T-helper 17 cell (primary cell): Measurements from ENCODE around the gene ARL10. TPM values are rescaled to one million over a fixed set of nuclear protein-coding genes. Genes with fewer than 3 reads are reported as not detected.

Source experiments
- ATAC-seq: fragments of 150-1000 bp; cut with Tn5 transposase; 2 replicates; pipeline ENCODE4 v1.10.0; 2021; ENCODE audit warnings: mild to moderate bottlenecking, moderate library complexity
- DNase-seq, 3 donors: peaks; one replicate each; pipeline versions ENCODE4 v3.0.0 to v3.0.0-alpha.2; 2020 to 2021
- H3K9me3 ChIP-seq: one replicate; pipeline ENCODE4 v1.7.0; 2013; ENCODE audit warnings: low read length, mild to moderate bottlenecking; ENCODE audit not compliant: control insufficient read depth, poor library complexity, severe bottlenecking
- H3K27ac Mint-ChIP-seq: one replicate; pipeline ENCODE4 v1.8.0; 2022; ENCODE audit warnings: mild to moderate bottlenecking, moderate library complexity, mixed read lengths
- H3K27me3 Mint-ChIP-seq: one replicate; pipeline ENCODE4 v1.8.0; 2022; ENCODE audit warnings: mixed read lengths
- H3K36me3 Mint-ChIP-seq: one replicate; pipeline ENCODE4 v1.8.0; 2022; ENCODE audit warnings: low read depth, mixed read lengths
- H3K4me1 Mint-ChIP-seq: one replicate; pipeline ENCODE4 v1.8.0; 2022; ENCODE audit warnings: mild to moderate bottlenecking, mixed read lengths
- H3K4me3 Mint-ChIP-seq: one replicate; pipeline ENCODE4 v1.8.0; 2022; ENCODE audit warnings: mild to moderate bottlenecking, moderate library complexity, mixed read lengths
- total RNA-seq, 4 donors: library from RNA in 2 of 4; stranded (reverse) in 2 of 4; gene quantifications; one replicate each; pipeline ENCODE4 v1.2.3 and lab custom pipeline; 2022 to 2026

The ARL10 gene
- total RNA-seq, 2 donors from 2014 or later: 7.3 to 7.6 TPM

- H3K36me3 Mint-ChIP-seq: no peaks in the 10 kb centered on the region
- no peak overlapping the region for H3K4me3 Mint-ChIP-seq
- no peak overlapping the region for H3K27ac Mint-ChIP-seq
- H3K27me3 Mint-ChIP-seq: no peaks in the 10 kb centered on the region
- peaks cover 9% of the 10 kb centered on the region for H3K4me1 Mint-ChIP-seq
- DNase-seq (no peak), ATAC-seq (no peak)
- no peaks in the 10 kb centered on the region for H3K9me3 ChIP-seq
These were observed 6.6 kb downstream of the ARL10 start for GRCh38 chr5:176371621-176372539.

- Mint-ChIP-seq H3K4me3 (no peak overlapping the region), H3K27me3 (no peaks in the 10 kb centered on the region), H3K4me1 (peaks cover 2% of the 10 kb centered on the region), H3K27ac (no peak overlapping the region), H3K36me3 (no peaks in the 10 kb centered on the region)
- DNase-seq (no peak), ATAC-seq (no peak)
- H3K9me3 ChIP-seq: no peaks in the 10 kb centered on the region
These were observed 8.0 kb downstream of the ARL10 start for GRCh38 chr5:176373100-176373818.

- ATAC-seq (no peak), DNase-seq (no peak)
- no peaks in the 10 kb centered on the region for H3K36me3 Mint-ChIP-seq
- no peak overlapping the region for H3K27ac Mint-ChIP-seq
- H3K4me3 Mint-ChIP-seq: no peak overlapping the region
- H3K9me3 ChIP-seq: no peaks in the 10 kb centered on the region
- H3K27me3 Mint-ChIP-seq: no peaks in the 10 kb centered on the region
- H3K4me1 Mint-ChIP-seq: peaks cover 2% of the 10 kb centered on the region
These were observed 14.6 kb downstream of the ARL10 start for GRCh38 chr5:176379881-176380280.

- no peak for ATAC-seq
- Mint-ChIP-seq H3K36me3 (no peaks in the 10 kb centered on the region), H3K4me1 (peaks cover 9% of the 10 kb centered on the region), H3K27ac (no peak overlapping the region), H3K4me3 (no peak overlapping the region), H3K27me3 (no peaks in the 10 kb centered on the region)
- H3K9me3 ChIP-seq: no peaks in the 10 kb centered on the region
- no peak for DNase-seq
These were observed 16.1 kb downstream of the ARL10 start for GRCh38 chr5:176381423-176381822.

- H3K27ac Mint-ChIP-seq: no peak overlapping the region
- H3K4me3 Mint-ChIP-seq: no peak overlapping the region
- H3K9me3 ChIP-seq: no peaks in the 10 kb centered on the region
- peaks cover 14% of the 10 kb centered on the region for H3K4me1 Mint-ChIP-seq
- ATAC-seq (no peak), DNase-seq (no peak)
- H3K27me3 Mint-ChIP-seq: no peaks in the 10 kb centered on the region
- H3K36me3 Mint-ChIP-seq: no peaks in the 10 kb centered on the region
These were observed 16.7 kb downstream of the ARL10 start for GRCh38 chr5:176381979-176382378.

GRCh38 chr5:176382721-176383120, 17.4 kb downstream of the ARL10 start:
- no peak for ATAC-seq
- no peak for DNase-seq
- Mint-ChIP-seq H3K36me3 (no peaks in the 10 kb centered on the region), H3K27ac (no peak overlapping the region), H3K4me1 (peaks cover 21% of the 10 kb centered on the region), H3K4me3 (no peak overlapping the region), H3K27me3 (no peaks in the 10 kb centered on the region)
- H3K9me3 ChIP-seq: no peaks in the 10 kb centered on the region

- Mint-ChIP-seq H3K27ac (no peak overlapping the region), H3K36me3 (no peaks in the 10 kb centered on the region), H3K4me3 (no peak overlapping the region), H3K4me1 (peaks cover 25% of the 10 kb centered on the region), H3K27me3 (no peaks in the 10 kb centered on the region)
- H3K9me3 ChIP-seq: no peaks in the 10 kb centered on the region
- ATAC-seq: no peak
- DNase-seq: no peak
These were observed 18.1 kb downstream of the ARL10 start for GRCh38 chr5:176383248-176383905.

- no peaks in the 10 kb centered on the region for H3K9me3 ChIP-seq
- Mint-ChIP-seq H3K4me1 (peaks cover 29% of the 10 kb centered on the region), H3K4me3 (no peak overlapping the region), H3K27me3 (no peaks in the 10 kb centered on the region), H3K27ac (peak overlapping the region; percentile 41), H3K36me3 (no peaks in the 10 kb centered on the region)
- ATAC-seq (no peak), DNase-seq (no peak)
These were observed 18.7 kb downstream of the ARL10 start for GRCh38 chr5:176383961-176384360.

GRCh38 chr5:176384366-176384930, 19.2 kb downstream of the ARL10 start:
- Mint-ChIP-seq H3K36me3 (no peaks in the 10 kb centered on the region), H3K4me3 (no peak overlapping the region), H3K4me1 (peaks cover 32% of the 10 kb centered on the region), H3K27ac (peak overlapping the region; percentile 41), H3K27me3 (no peaks in the 10 kb centered on the region)
- H3K9me3 ChIP-seq: no peaks in the 10 kb centered on the region
- ATAC-seq (no peak), DNase-seq (no peak)

- ATAC-seq: no peak
- no peak overlapping the region for H3K4me3 Mint-ChIP-seq
- DNase-seq: no peak
- H3K4me1 Mint-ChIP-seq: peaks cover 35% of the 10 kb centered on the region
- peak overlapping the region; percentile 41 for H3K27ac Mint-ChIP-seq
- H3K27me3 Mint-ChIP-seq: no peaks in the 10 kb centered on the region
- H3K9me3 ChIP-seq: no peaks in the 10 kb centered on the region
- H3K36me3 Mint-ChIP-seq: no peaks in the 10 kb centered on the region
These were observed 19.7 kb downstream of the ARL10 start for GRCh38 chr5:176384991-176385390.

- H3K4me3 Mint-ChIP-seq: no peak overlapping the region
- no peak for ATAC-seq
- H3K36me3 Mint-ChIP-seq: no peaks in the 10 kb centered on the region
- DNase-seq: no peak
- no peaks in the 10 kb centered on the region for H3K27me3 Mint-ChIP-seq
- H3K27ac Mint-ChIP-seq: peak overlapping the region; percentile 98
- H3K9me3 ChIP-seq: no peaks in the 10 kb centered on the region
- H3K4me1 Mint-ChIP-seq: peaks cover 35% of the 10 kb centered on the region
These were observed 21.2 kb downstream of the ARL10 start for GRCh38 chr5:176386491-176386890.

GRCh38 chr5:176387384-176387925, 22.2 kb downstream of the ARL10 start:
- no peak for DNase-seq
- Mint-ChIP-seq H3K27me3 (no peaks in the 10 kb centered on the region), H3K4me3 (peak overlapping the region; percentile 97), H3K36me3 (no peaks in the 10 kb centered on the region), H3K4me1 (peaks cover 35% of the 10 kb centered on the region), H3K27ac (peak overlapping the region; percentile 98)
- no peaks in the 10 kb centered on the region for H3K9me3 ChIP-seq
- ATAC-seq: no peak

- peak overlapping the region; percentile 97 for H3K4me3 Mint-ChIP-seq
- no peaks in the 10 kb centered on the region for H3K9me3 ChIP-seq
- DNase-seq (no peak), ATAC-seq (no peak)
- no peaks in the 10 kb centered on the region for H3K36me3 Mint-ChIP-seq
- H3K27ac Mint-ChIP-seq: peak overlapping the region; percentile 98
- no peaks in the 10 kb centered on the region for H3K27me3 Mint-ChIP-seq
- H3K4me1 Mint-ChIP-seq: peaks cover 35% of the 10 kb centered on the region
These were observed 22.7 kb downstream of the ARL10 start for GRCh38 chr5:176388003-176388443.
